NCI-H82 (cell line): ENCODE results near the gene LRRC74B.
A peak's percentile ranks its signal among the peaks of the same experiment; 100 is the strongest.
"Not testable (repeated sequence)": the region's sequence is repeated elsewhere in the genome, so short reads cannot be mapped to it uniquely, and the experiment has no call there.

Source experiments
- DNase-seq: peaks from one replicate; lab custom pipeline; 2025; lab: John Stamatoyannopoulos, UW

Gene LRRC74B

GRCh38 chr22:21032037-21032867 is 13.5 kb upstream of the LRRC74B start, which contains the start of gene SLC7A4:
Gene SLC7A4, minus strand, starts transcription at chr22:21032561. Its CDS starts 749 bp downstream, at chr22:21031812.
- no peak for DNase-seq

GRCh38 chr22:21032868-21033688 is 12.7 kb upstream of the LRRC74B start:
- no peak for DNase-seq

GRCh38 chr22:21033895-21034294 is 11.9 kb upstream of the LRRC74B start:
- DNase-seq, result no peak

GRCh38 chr22:21034989-21035388 is 10.8 kb upstream of the LRRC74B start:
- no peak for DNase-seq

- DNase-seq, result no peak
Observed at GRCh38 chr22:21038405-21038804, 7.3 kb upstream of the LRRC74B start.

GRCh38 chr22:21039158-21039557 is 6.6 kb upstream of the LRRC74B start:
- not testable (repeated sequence) for DNase-seq

GRCh38 chr22:21041937-21042336 is 3.8 kb upstream of the LRRC74B start:
- no peak for DNase-seq

- no peak for DNase-seq
Observed at GRCh38 chr22:21042978-21043859, 2.5 kb upstream of the LRRC74B start.

- DNase-seq, result no peak
Observed at GRCh38 chr22:21043860-21044535, 1.7 kb upstream of the LRRC74B start.

- peak; percentile 40 for DNase-seq
Observed at GRCh38 chr22:21044931-21045584, 688 bp upstream of the LRRC74B start.

- no peak for DNase-seq
Observed at GRCh38 chr22:21047035-21047661, 1.4 kb downstream of the LRRC74B start.

GRCh38 chr22:21047730-21048129 is 2.0 kb downstream of the LRRC74B start:
- no peak for DNase-seq

- DNase-seq, result not testable (repeated sequence)
Observed at GRCh38 chr22:21048448-21048847, 2.7 kb downstream of the LRRC74B start.

GRCh38 chr22:21048965-21049364 is 3.2 kb downstream of the LRRC74B start:
- not testable (repeated sequence) for DNase-seq

GRCh38 chr22:21051145-21051830 is 5.5 kb downstream of the LRRC74B start:
- peak; percentile 48 for DNase-seq

GRCh38 chr22:21051831-21052400 is 6.2 kb downstream of the LRRC74B start:
- no peak for DNase-seq

GRCh38 chr22:21052715-21053459 is 7.1 kb downstream of the LRRC74B start:
- no peak for DNase-seq

- DNase-seq, result no peak
Observed at GRCh38 chr22:21054046-21054713, 8.4 kb downstream of the LRRC74B start.
